Peyer's patch (tissue), 4 donors: ENCODE data around the gene ZNF786. TPM values are rescaled to one million over a fixed set of nuclear protein-coding genes. Genes with fewer than 3 reads are reported as not detected.

Experiments used
- DNase-seq, 3 donors: peaks; one replicate each; pipeline ENCODE4 v3.0.0-alpha.2; 2017 to 2019
- H3K27ac ChIP-seq, 4 donors: fragments of 200-600 bp; sonication (generic); one replicate each; pipeline ENCODE4 v1.5.1; 2016 to 2019
- H3K27me3 ChIP-seq, 2 donors: fragments of 200-600 bp; sonication (generic); one replicate each; pipeline ENCODE4 v1.5.1; 2019
- H3K36me3 ChIP-seq, 3 donors: fragments of 200-600 bp; sonication (generic); one replicate each; pipeline ENCODE4 v1.5.1; 2016 to 2019
- H3K4me1 ChIP-seq, 4 donors: fragments of 200-600 bp; sonication (generic); one replicate each; pipeline ENCODE4 v1.5.1; 2016 to 2019
- H3K4me3 ChIP-seq, 4 donors: fragments of 200-600 bp; sonication (generic); 1 replicate in 3 of 4; 2 replicates in 1 of 4; pipeline ENCODE4 v1.5.1; 2016 to 2019; ENCODE audit warnings: mild to moderate bottlenecking in 1 of 4
- H3K9me3 ChIP-seq, 4 donors: fragments of 200-600 bp; sonication (generic); one replicate each; pipeline ENCODE4 v1.5.1; 2016 to 2019; ENCODE audit warnings: mild to moderate bottlenecking in 1 of 4
- CTCF ChIP-seq, 6 experiments: fragments of 450-650 bp in 4 of 6; fragments of 200-600 bp in 2 of 6; sonication (generic) in 1 of 6; IDR thresholded peaks; one replicate each; pipeline ENCODE4 v1.5.1; 2017 to 2019; ENCODE audit warnings: antibody characterized with exemption in 6 of 6, mild to moderate bottlenecking in 3 of 6, moderate library complexity in 1 of 6
- POLR2A ChIP-seq, 2 donors: fragments of 450-650 bp; IDR thresholded peaks; one replicate each; pipeline ENCODE4 v1.5.1; 2017; ENCODE audit warnings: antibody characterized with exemption in 2 of 2, mild to moderate bottlenecking in 2 of 2, moderate library complexity in 2 of 2
- total RNA-seq, 4 donors: library from RNA; depleted of rRNA; stranded (reverse); fragments of >200 nt; gene quantifications; one replicate each; pipeline ENCODE4 v1.1.0, GENCODE V29; 2016

The ZNF786 gene
- total RNA-seq, 4 donors from 2014 or later: 3.7 to 11.5 (median 7.6) TPM

GRCh38 chr7:149126662-149127266 lies 36.2 kb upstream of the ZNF786 start:
- Histone ChIP-seq H3K9me3 (peaks cover 0 to 9% (median 0%) of the 10 kb centered on the region in 4 donors), H3K4me3 (peak overlapping the region; percentile 75 to 91 (median 86)), H3K36me3 (peaks cover 0 to 19% (median 0%) of the 10 kb centered on the region in 3 donors), H3K27ac (peak overlapping the region; percentile 84 to 91 (median 87)), H3K27me3 (no peaks in the 10 kb centered on the region), H3K4me1 (peaks cover 0 to 11% (median 3%) of the 10 kb centered on the region in 4 donors)
- DNase-seq: peak; percentile 62 to 73 (median 72)
- TF ChIP-seq POLR2A (IDR thresholded peaks at IDR 0.05): no peak
- no peak for TF ChIP-seq CTCF (IDR thresholded peaks at IDR 0.05)

- peak within 1 kb of the TSS; percentile 75 to 91 (median 86) for H3K4me3 ChIP-seq
Measured at GRCh38 chr7:149125863-149126661, 35.5 kb upstream of the ZNF786 start, which contains the start of gene ZNF425. Gene ZNF425, minus strand, starts transcription at chr7:149126324. Its CDS starts 111 bp downstream, at chr7:149126213.

GRCh38 chr7:149125189-149125862 lies 34.8 kb upstream of the ZNF786 start:
- H3K36me3 ChIP-seq: peaks cover 0 to 4% (median 0%) of the 10 kb centered on the region in 3 donors
- no peaks in the 10 kb centered on the region for H3K9me3 ChIP-seq
- H3K27me3 ChIP-seq: no peaks in the 10 kb centered on the region
- TF ChIP-seq CTCF (IDR thresholded peaks at IDR 0.05): no peak
- no peak for TF ChIP-seq POLR2A (IDR thresholded peaks at IDR 0.05)
- DNase-seq: no peak
- peak overlapping the region; percentile 75 to 91 (median 86) for H3K4me3 ChIP-seq
- H3K27ac ChIP-seq: peak overlapping the region; percentile 84 to 91 (median 87)
- peaks cover 0 to 11% (median 3%) of the 10 kb centered on the region in 4 donors for H3K4me1 ChIP-seq

More at GRCh38 chr7:149125863-149126661, 35.5 kb upstream of the ZNF786 start, which contains the start of gene ZNF425:
- Histone ChIP-seq H3K4me1 (peaks cover 0 to 11% (median 3%) of the 10 kb centered on the region in 4 donors), H3K9me3 (peaks cover 0 to 5% (median 0%) of the 10 kb centered on the region in 4 donors), H3K27me3 (no peaks in the 10 kb centered on the region), H3K27ac (peak within 1 kb of the TSS; percentile 84 to 91 (median 87)), H3K36me3 (peaks cover 0 to 12% (median 0%) of the 10 kb centered on the region in 3 donors)
- DNase-seq: peak; percentile 85 to 97 (median 95)
- TF ChIP-seq CTCF (IDR thresholded peaks at IDR 0.05) (peak; percentile 99), POLR2A (IDR thresholded peaks at IDR 0.05) (peak; percentile 93)

GRCh38 chr7:149109969-149110368 lies 19.5 kb upstream of the ZNF786 start:
- peak in 1 of 3 donors; percentile 8 for DNase-seq
- Histone ChIP-seq H3K36me3 (no peaks in the 10 kb centered on the region), H3K27ac (no peak overlapping the region), H3K27me3 (no peaks in the 10 kb centered on the region), H3K9me3 (no peaks in the 10 kb centered on the region), H3K4me1 (no peaks in the 10 kb centered on the region), H3K4me3 (no peak overlapping the region)
- TF ChIP-seq CTCF (IDR thresholded peaks at IDR 0.05): no peak
- TF ChIP-seq POLR2A (IDR thresholded peaks at IDR 0.05): no peak

GRCh38 chr7:149104749-149105148 lies 14.2 kb upstream of the ZNF786 start:
- no peak for DNase-seq
- Histone ChIP-seq H3K4me1 (no peaks in the 10 kb centered on the region), H3K27ac (no peak overlapping the region), H3K27me3 (no peaks in the 10 kb centered on the region), H3K36me3 (no peaks in the 10 kb centered on the region), H3K4me3 (no peak overlapping the region), H3K9me3 (no peaks in the 10 kb centered on the region)
- TF ChIP-seq CTCF (IDR thresholded peaks at IDR 0.05): no peak
- TF ChIP-seq POLR2A (IDR thresholded peaks at IDR 0.05): no peak
